Gastrocnemius medialis (tissue), 4 donors: ENCODE measurements around the gene FRMD5. TPM values are rescaled to one million over a fixed set of nuclear protein-coding genes. Genes with fewer than 3 reads are reported as not detected.

Source experiments
- ATAC-seq, 2 donors: fragments of 150-250 bp; one replicate each; pipeline ENCODE4 v1.9.1; 2016
- DNase-seq, 2 donors: peaks; one replicate each; pipeline ENCODE4 v3.0.0-alpha.2; 2019
- H3K27ac ChIP-seq, 4 donors: fragments of 200-600 bp; sonication (generic); 1 replicate in 1 of 4; 2 replicates in 3 of 4; pipeline ENCODE4 v1.5.1; 2016 to 2018; ENCODE audit warnings: mild to moderate bottlenecking in 2 of 4, moderate library complexity in 1 of 4
- H3K27me3 ChIP-seq, 3 donors: fragments of 200-600 bp; sonication (generic) in 2 of 3; 1 replicate in 1 of 3; 2 replicates in 2 of 3; pipeline versions ENCODE4 v1.5.1 to v1.6.0; 2016 to 2019; ENCODE audit warnings: mild to moderate bottlenecking in 1 of 3, moderate library complexity in 1 of 3
- H3K36me3 ChIP-seq, 2 donors: fragments of 200-600 bp; sonication (generic) in 1 of 2; one replicate each; pipeline ENCODE4 v1.5.1; 2017 to 2018
- H3K4me1 ChIP-seq, 2 donors: fragments of 200-600 bp; sonication (generic) in 1 of 2; one replicate each; pipeline ENCODE4 v1.5.1; 2016 to 2017; ENCODE audit warnings: mild to moderate bottlenecking in 2 of 2
- H3K4me3 ChIP-seq, 4 donors: fragments of 200-600 bp; sonication (generic) in 3 of 4; 1 replicate in 1 of 4; 2 replicates in 3 of 4; pipeline ENCODE4 v1.5.1; 2016 to 2019; ENCODE audit warnings: mild to moderate bottlenecking in 2 of 4
- H3K9me3 ChIP-seq, 3 donors: fragments of 200-600 bp; sonication (generic) in 2 of 3; 1 replicate in 1 of 3; 2 replicates in 2 of 3; pipeline ENCODE4 v1.5.1; 2016 to 2019
- POLR2A ChIP-seq, 2 donors: fragments of 450-650 bp; IDR thresholded peaks; one replicate each; pipeline ENCODE4 v1.6.1; 2017; ENCODE audit warnings: antibody characterized with exemption in 2 of 2, mild to moderate bottlenecking in 2 of 2, moderate library complexity in 2 of 2
- in situ Hi-C, 4 donors: fragments of 200-750 bp; cut with MboI; loops; one replicate each; pipeline versions ENCODE4 v1.15.0 to v1.8.0; 2017; ENCODE audit warnings: low sequenced_read_pairs in 4 of 4
- intact Hi-C: fragments of 100-400 bp; cut with DNase I; formaldehyde crosslinking; loops from one replicate; pipeline ENCODE4 v1.15.1; 2023; ENCODE audit warnings: low total_unique reads
- total RNA-seq, 4 donors: library from RNA; depleted of rRNA; stranded (reverse); fragments of >200 nt; gene quantifications; one replicate each; pipeline versions ENCODE4 v1.1.0 to v1.2.3, GENCODE V29; 2016
- TF ChIP-seq, protein P1 (sequence below), 5 experiments: fragments of 450-650 bp in 3 of 5; fragments of 200-600 bp in 2 of 5; sonication (generic) in 2 of 5; IDR thresholded peaks in 4 of 5; conservative IDR thresholded peaks in 1 of 5; 1 replicate in 4 of 5; 2 replicates in 1 of 5; pipeline ENCODE4 v1.5.1; 2016 to 2019; ENCODE audit warnings: antibody characterized with exemption in 5 of 5, mild to moderate bottlenecking in 3 of 5, moderate library complexity in 3 of 5

FRMD5 gene
- total RNA-seq, 4 donors from 2014 or later, result 0.04 TPM; not detected in 3

GRCh38 chr15:44157679-44158078, 37.4 kb downstream of the FRMD5 start:
- in situ Hi-C loops (no loop called here), intact Hi-C loops (no loop called here)
- ATAC-seq (no peak), DNase-seq (no peak)
- Histone ChIP-seq H3K27me3 (no peaks in the 10 kb centered on the region), H3K4me3 (no peak overlapping the region), H3K27ac (no peak overlapping the region), H3K4me1 (no peaks in the 10 kb centered on the region), H3K36me3 (no peaks in the 10 kb centered on the region), H3K9me3 (no peaks in the 10 kb centered on the region)
- TF ChIP-seq, protein P1, sequence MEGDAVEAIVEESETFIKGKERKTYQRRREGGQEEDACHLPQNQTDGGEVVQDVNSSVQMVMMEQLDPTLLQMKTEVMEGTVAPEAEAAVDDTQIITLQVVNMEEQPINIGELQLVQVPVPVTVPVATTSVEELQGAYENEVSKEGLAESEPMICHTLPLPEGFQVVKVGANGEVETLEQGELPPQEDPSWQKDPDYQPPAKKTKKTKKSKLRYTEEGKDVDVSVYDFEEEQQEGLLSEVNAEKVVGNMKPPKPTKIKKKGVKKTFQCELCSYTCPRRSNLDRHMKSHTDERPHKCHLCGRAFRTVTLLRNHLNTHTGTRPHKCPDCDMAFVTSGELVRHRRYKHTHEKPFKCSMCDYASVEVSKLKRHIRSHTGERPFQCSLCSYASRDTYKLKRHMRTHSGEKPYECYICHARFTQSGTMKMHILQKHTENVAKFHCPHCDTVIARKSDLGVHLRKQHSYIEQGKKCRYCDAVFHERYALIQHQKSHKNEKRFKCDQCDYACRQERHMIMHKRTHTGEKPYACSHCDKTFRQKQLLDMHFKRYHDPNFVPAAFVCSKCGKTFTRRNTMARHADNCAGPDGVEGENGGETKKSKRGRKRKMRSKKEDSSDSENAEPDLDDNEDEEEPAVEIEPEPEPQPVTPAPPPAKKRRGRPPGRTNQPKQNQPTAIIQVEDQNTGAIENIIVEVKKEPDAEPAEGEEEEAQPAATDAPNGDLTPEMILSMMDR (IDR thresholded peaks at IDR 0.05 in 4 of 5, conservative IDR thresholded peaks at IDR 0.05 in 1 of 5), result no peak
- no peak for TF ChIP-seq POLR2A (IDR thresholded peaks at IDR 0.05)

DNA sequence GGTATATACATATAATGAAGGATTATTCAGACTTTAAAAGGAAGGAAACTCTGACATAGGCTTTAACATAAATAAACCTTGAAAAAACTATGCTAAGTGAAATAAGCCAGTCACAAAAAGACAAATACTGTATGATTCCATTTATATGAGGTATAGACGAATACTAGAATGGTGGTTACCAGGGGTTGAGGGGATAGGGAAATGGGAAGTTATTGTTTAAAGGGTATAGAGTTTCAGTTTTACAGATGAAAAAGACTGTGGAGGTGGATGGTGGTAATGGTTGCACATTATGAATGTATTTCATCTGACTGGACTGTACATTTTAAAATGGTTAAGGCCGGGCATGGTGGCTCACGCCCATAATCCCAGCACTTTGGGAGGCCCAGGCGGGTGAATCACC, 41.7 kb downstream of the FRMD5 start:
- no peak for TF ChIP-seq POLR2A (IDR thresholded peaks at IDR 0.05)
- TF ChIP-seq, protein P1 (IDR thresholded peaks at IDR 0.05 in 4 of 5, conservative IDR thresholded peaks at IDR 0.05 in 1 of 5), result no peak
- no peak overlapping the region for H3K27ac ChIP-seq
- no peaks in the 10 kb centered on the region for H3K27me3 ChIP-seq
- in situ Hi-C loops (no loop called here), intact Hi-C loops (no loop called here)
- DNase-seq (no peak), ATAC-seq (no peak)
- no peaks in the 10 kb centered on the region for H3K36me3 ChIP-seq
- H3K4me1 ChIP-seq, result no peaks in the 10 kb centered on the region
- H3K4me3 ChIP-seq, result no peak overlapping the region
- H3K9me3 ChIP-seq, result no peaks in the 10 kb centered on the region

GRCh38 chr15:44149224-44149623, 45.8 kb downstream of the FRMD5 start:
- no peak for TF ChIP-seq POLR2A (IDR thresholded peaks at IDR 0.05)
- TF ChIP-seq, protein P1 (IDR thresholded peaks at IDR 0.05 in 4 of 5, conservative IDR thresholded peaks at IDR 0.05 in 1 of 5), result no peak
- no peaks in the 10 kb centered on the region for H3K36me3 ChIP-seq
- no peak overlapping the region for H3K4me3 ChIP-seq
- intact Hi-C loops (no loop called here), in situ Hi-C loops (no loop called here)
- no peaks in the 10 kb centered on the region for H3K9me3 ChIP-seq
- DNase-seq (no peak), ATAC-seq (no peak)
- no peaks in the 10 kb centered on the region for H3K4me1 ChIP-seq
- H3K27me3 ChIP-seq, result no peaks in the 10 kb centered on the region
- no peak overlapping the region for H3K27ac ChIP-seq

GRCh38 chr15:44148580-44148979, 46.5 kb downstream of the FRMD5 start:
- intact Hi-C loops, result no loop called here
- Histone ChIP-seq H3K27ac (no peak overlapping the region), H3K36me3 (no peaks in the 10 kb centered on the region), H3K9me3 (no peaks in the 10 kb centered on the region), H3K4me3 (no peak overlapping the region), H3K4me1 (no peaks in the 10 kb centered on the region), H3K27me3 (no peaks in the 10 kb centered on the region)
- no peak for DNase-seq
- in situ Hi-C loops, result no loop called here
- TF ChIP-seq, protein P1 (IDR thresholded peaks at IDR 0.05 in 4 of 5, conservative IDR thresholded peaks at IDR 0.05 in 1 of 5), result no peak
- TF ChIP-seq POLR2A (IDR thresholded peaks at IDR 0.05), result no peak
- no peak for ATAC-seq

GRCh38 chr15:44147636-44148035, 47.4 kb downstream of the FRMD5 start:
- no peaks in the 10 kb centered on the region for H3K27me3 ChIP-seq
- in situ Hi-C loops (no loop called here), intact Hi-C loops (no loop called here)
- no peak overlapping the region for H3K4me3 ChIP-seq
- H3K27ac ChIP-seq, result no peak overlapping the region
- ATAC-seq (no peak), DNase-seq (no peak)
- H3K9me3 ChIP-seq, result no peaks in the 10 kb centered on the region
- no peaks in the 10 kb centered on the region for H3K4me1 ChIP-seq
- no peak for TF ChIP-seq POLR2A (IDR thresholded peaks at IDR 0.05)
- TF ChIP-seq, protein P1 (IDR thresholded peaks at IDR 0.05 in 4 of 5, conservative IDR thresholded peaks at IDR 0.05 in 1 of 5), result no peak
- H3K36me3 ChIP-seq, result no peaks in the 10 kb centered on the region
